DND-41 (cell line): Measurements from ENCODE around the gene MC2R.

Experiments used
- ATAC-seq: fragments of 200-7000 bp; cut with Tn5 transposase; 3 replicates; pipeline ENCODE4 v1.9.1; 2021; ENCODE audit warnings: low read depth; ENCODE audit not compliant: insufficient read depth
- DNase-seq: peaks from one replicate; pipeline ENCODE4 v3.0.0-alpha.2; 2020
- H2AFZ ChIP-seq: 2 replicates; pipeline ENCODE4 v1.6.0; 2012; ENCODE audit warnings: low read depth, low read length
- H3K27ac ChIP-seq: 2 replicates; pipeline ENCODE4 v1.5.1; 2012; ENCODE audit warnings: low read length, inconsistent platforms
- H3K27me3 ChIP-seq: fragments of 200-600 bp; sonication (generic); 2 replicates; pipeline ENCODE4 v1.6.0; 2012; ENCODE audit warnings: low read length, mild to moderate bottlenecking, inconsistent platforms; ENCODE audit not compliant: insufficient read depth, poor library complexity
- H3K36me3 ChIP-seq: 2 replicates; pipeline ENCODE4 v1.5.1; 2012; ENCODE audit warnings: low read length, inconsistent platforms; ENCODE audit not compliant: insufficient read depth
- H3K4me1 ChIP-seq: 2 replicates; pipeline ENCODE4 v1.5.1; 2012; ENCODE audit warnings: mild to moderate bottlenecking, low read length; ENCODE audit not compliant: insufficient read depth
- H3K4me2 ChIP-seq: 2 replicates; pipeline ENCODE4 v1.6.0; 2012; ENCODE audit warnings: mild to moderate bottlenecking, moderate library complexity, low read length, inconsistent platforms; ENCODE audit not compliant: insufficient read depth
- H3K4me3 ChIP-seq, 2 experiments: fragments of 200-600 bp in 1 of 2; shearing (Covaris generic) in 1 of 2; 2 replicates each; pipeline ENCODE4 v1.5.1; 2012 to 2016; ENCODE audit warnings: inconsistent platforms in 2 of 2, low read length in 2 of 2, mild to moderate bottlenecking in 2 of 2, low read depth in 1 of 2, moderate library complexity in 1 of 2
- H3K79me2 ChIP-seq: 2 replicates; pipeline ENCODE4 v1.6.0; 2012; ENCODE audit warnings: low read length, inconsistent platforms; ENCODE audit not compliant: insufficient read depth
- H3K9ac ChIP-seq: 2 replicates; pipeline ENCODE4 v1.6.0; 2012; ENCODE audit warnings: low read depth, mild to moderate bottlenecking, inconsistent platforms, low read length, moderate library complexity
- H3K9me3 ChIP-seq: 2 replicates; pipeline ENCODE4 v1.5.1; 2012; ENCODE audit warnings: low read length, moderate library complexity, mild to moderate bottlenecking, inconsistent platforms; ENCODE audit not compliant: insufficient read depth, severe bottlenecking
- H4K20me1 ChIP-seq: 2 replicates; pipeline ENCODE4 v1.6.0; 2012; ENCODE audit warnings: low read length; ENCODE audit not compliant: insufficient read depth
- EZH2 ChIP-seq: IDR thresholded peaks from 3 replicates; pipeline ENCODE4 v1.6.1; 2012; ENCODE audit warnings: borderline replicate concordance, low read depth, mild to moderate bottlenecking, moderate library complexity, low read length, inconsistent platforms; ENCODE audit not compliant: severe bottlenecking
- TF ChIP-seq, protein P1 (sequence below): IDR thresholded peaks from 2 replicates; pipeline ENCODE4 v1.5.1; 2012; ENCODE audit warnings: borderline replicate concordance, low read length, moderate library complexity, mild to moderate bottlenecking; ENCODE audit not compliant: poor library complexity, severe bottlenecking; ENCODE audit errors: extremely low read depth

MC2R gene

DNA sequence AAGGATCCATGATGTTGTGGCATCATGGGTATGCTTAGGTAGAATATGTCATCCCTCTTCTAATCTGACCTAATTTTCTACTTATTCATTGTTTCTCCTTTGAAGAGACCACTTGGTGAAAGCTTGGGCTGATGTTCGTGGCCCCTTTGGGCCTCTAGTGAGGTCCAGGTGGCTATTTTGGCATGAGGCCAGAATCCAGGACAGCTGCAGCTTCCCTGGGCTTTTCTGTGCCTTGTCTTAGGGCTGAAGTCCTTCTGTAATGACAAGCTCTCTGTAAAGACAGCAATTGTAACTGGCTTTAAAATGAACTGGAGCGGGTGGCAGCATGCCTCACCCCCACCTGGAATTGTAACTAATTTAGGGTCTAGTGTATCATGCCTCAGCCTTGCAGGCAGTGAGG lies 15.6 kb upstream of the MC2R start:
- Histone ChIP-seq H3K4me2 (no peak overlapping the region), H3K9me3 (peaks cover 15% of the 10 kb centered on the region), H3K27ac (no peak overlapping the region), H3K79me2 (no peaks in the 10 kb centered on the region), H4K20me1 (no peaks in the 10 kb centered on the region), H3K27me3 (no peaks in the 10 kb centered on the region), H3K4me3 (no peak overlapping the region), H3K4me1 (no peaks in the 10 kb centered on the region), H2AFZ (no peak overlapping the region), H3K9ac (no peak overlapping the region), H3K36me3 (no peaks in the 10 kb centered on the region)
- no peak for DNase-seq
- TF ChIP-seq EZH2, result no peak
- TF ChIP-seq, protein P1, sequence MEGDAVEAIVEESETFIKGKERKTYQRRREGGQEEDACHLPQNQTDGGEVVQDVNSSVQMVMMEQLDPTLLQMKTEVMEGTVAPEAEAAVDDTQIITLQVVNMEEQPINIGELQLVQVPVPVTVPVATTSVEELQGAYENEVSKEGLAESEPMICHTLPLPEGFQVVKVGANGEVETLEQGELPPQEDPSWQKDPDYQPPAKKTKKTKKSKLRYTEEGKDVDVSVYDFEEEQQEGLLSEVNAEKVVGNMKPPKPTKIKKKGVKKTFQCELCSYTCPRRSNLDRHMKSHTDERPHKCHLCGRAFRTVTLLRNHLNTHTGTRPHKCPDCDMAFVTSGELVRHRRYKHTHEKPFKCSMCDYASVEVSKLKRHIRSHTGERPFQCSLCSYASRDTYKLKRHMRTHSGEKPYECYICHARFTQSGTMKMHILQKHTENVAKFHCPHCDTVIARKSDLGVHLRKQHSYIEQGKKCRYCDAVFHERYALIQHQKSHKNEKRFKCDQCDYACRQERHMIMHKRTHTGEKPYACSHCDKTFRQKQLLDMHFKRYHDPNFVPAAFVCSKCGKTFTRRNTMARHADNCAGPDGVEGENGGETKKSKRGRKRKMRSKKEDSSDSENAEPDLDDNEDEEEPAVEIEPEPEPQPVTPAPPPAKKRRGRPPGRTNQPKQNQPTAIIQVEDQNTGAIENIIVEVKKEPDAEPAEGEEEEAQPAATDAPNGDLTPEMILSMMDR, result no peak
- no peak for ATAC-seq

DNA sequence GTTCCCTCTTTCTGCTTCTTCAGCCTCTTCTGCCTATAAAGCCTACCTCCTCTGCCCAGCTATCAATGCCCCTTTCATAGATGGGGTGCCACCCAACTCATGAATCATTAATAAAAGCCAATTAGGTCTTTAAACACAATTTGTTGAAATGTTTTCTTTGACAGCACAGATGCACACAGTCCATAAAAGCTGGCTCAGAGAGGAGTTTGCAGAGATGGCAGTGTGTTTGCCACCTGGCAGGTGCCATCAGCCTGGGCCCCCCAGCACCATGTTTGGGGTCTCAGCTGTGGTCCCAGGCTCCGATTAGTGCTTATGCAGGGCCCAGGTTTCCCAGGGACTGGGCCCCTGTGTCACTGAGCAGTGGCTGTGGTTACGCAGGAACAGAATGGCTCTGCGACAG lies 7.9 kb upstream of the MC2R start:
- TF ChIP-seq, protein P1, result no peak
- TF ChIP-seq EZH2, result no peak
- no peaks in the 10 kb centered on the region for H3K9me3 ChIP-seq
- H3K36me3 ChIP-seq, result no peaks in the 10 kb centered on the region
- no peak for ATAC-seq
- H3K27me3 ChIP-seq, result no peaks in the 10 kb centered on the region
- DNase-seq, result no peak
- no peaks in the 10 kb centered on the region for H3K4me1 ChIP-seq
- no peaks in the 10 kb centered on the region for H4K20me1 ChIP-seq
- H3K79me2 ChIP-seq, result no peaks in the 10 kb centered on the region
- H3K27ac ChIP-seq, result no peak overlapping the region
- H3K4me3 ChIP-seq, result no peak overlapping the region
- H3K4me2 ChIP-seq, result no peak overlapping the region
- H2AFZ ChIP-seq, result no peak overlapping the region
- H3K9ac ChIP-seq, result no peak overlapping the region

DNA sequence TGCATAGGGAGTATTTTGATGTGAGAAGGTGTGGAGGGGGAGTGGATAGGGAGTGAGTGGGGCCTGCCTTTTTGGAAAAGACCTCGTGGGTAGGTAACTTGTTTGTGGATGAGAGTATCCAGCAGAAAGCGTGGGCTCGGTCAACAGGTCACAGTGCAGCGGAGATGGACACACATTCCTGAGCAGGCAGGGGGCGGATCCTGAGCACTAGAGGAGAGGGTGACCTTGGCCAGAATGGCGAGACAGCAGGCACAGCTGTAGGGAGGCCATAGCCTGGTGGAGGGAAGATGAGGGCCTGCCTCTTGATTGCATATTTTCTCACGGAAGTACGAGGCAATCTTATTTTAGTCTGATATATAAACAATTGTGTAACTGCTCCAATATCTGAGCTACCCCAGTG lies 3.6 kb upstream of the MC2R start:
- ATAC-seq, result no peak
- no peak overlapping the region for H3K9ac ChIP-seq
- no peaks in the 10 kb centered on the region for H3K9me3 ChIP-seq
- H3K36me3 ChIP-seq, result no peaks in the 10 kb centered on the region
- no peak overlapping the region for H2AFZ ChIP-seq
- no peaks in the 10 kb centered on the region for H3K79me2 ChIP-seq
- no peaks in the 10 kb centered on the region for H3K4me1 ChIP-seq
- no peak overlapping the region for H3K27ac ChIP-seq
- TF ChIP-seq, protein P1, result no peak
- no peak for TF ChIP-seq EZH2
- DNase-seq, result no peak
- no peak overlapping the region for H3K4me3 ChIP-seq
- H3K27me3 ChIP-seq, result no peaks in the 10 kb centered on the region
- H3K4me2 ChIP-seq, result no peak overlapping the region
- no peaks in the 10 kb centered on the region for H4K20me1 ChIP-seq

DNA sequence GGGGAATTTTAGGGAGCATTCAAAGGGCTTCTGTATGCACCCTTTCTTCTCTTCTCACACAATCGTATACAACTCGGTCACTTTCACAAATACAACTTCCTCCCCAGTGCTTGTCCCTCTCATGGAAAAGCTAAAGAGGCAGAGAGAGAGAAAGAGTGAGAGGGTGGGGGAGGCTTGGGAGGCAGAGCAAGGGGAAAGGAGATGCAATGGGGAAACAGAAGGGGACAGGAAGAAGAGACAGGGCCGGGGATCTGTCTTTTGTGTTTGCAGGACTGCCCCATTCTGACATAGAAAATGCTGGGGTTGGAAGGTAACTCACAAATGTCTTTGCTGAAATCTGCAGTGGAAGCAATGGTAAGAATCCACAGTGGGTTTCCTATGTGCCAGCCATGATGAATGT lies 2.1 kb upstream of the MC2R start:
- H3K9ac ChIP-seq, result no peak overlapping the region
- H4K20me1 ChIP-seq, result no peaks in the 10 kb centered on the region
- no peak for TF ChIP-seq EZH2
- TF ChIP-seq, protein P1, result no peak
- no peak overlapping the region for H2AFZ ChIP-seq
- no peak overlapping the region for H3K4me3 ChIP-seq
- H3K79me2 ChIP-seq, result no peaks in the 10 kb centered on the region
- ATAC-seq (no peak), DNase-seq (no peak)
- H3K27ac ChIP-seq, result no peak overlapping the region
- no peak overlapping the region for H3K4me2 ChIP-seq
- H3K36me3 ChIP-seq, result no peaks in the 10 kb centered on the region
- H3K9me3 ChIP-seq, result no peaks in the 10 kb centered on the region
- no peaks in the 10 kb centered on the region for H3K4me1 ChIP-seq
- H3K27me3 ChIP-seq, result no peaks in the 10 kb centered on the region
